HCT116 (cell line): Measurements from ENCODE around the gene ACTL7B.

Experiments used
- CTCF ChIP-seq, 3 experiments: fragments of 200-600 bp in 1 of 3; sonication (generic) in 1 of 3; IDR thresholded peaks in 2 of 3; conservative IDR thresholded peaks in 1 of 3; 2 replicates each; pipeline ENCODE4 v1.5.1; 2012 to 2017; ENCODE audit warnings: low read depth in 2 of 3, low read length in 2 of 3, antibody characterized with exemption in 1 of 3, borderline replicate concordance in 1 of 3, control low read depth in 1 of 3, mild to moderate bottlenecking in 1 of 3, mixed read lengths in 1 of 3, mixed run types in 1 of 3, moderate library complexity in 1 of 3; ENCODE audit not compliant: insufficient read depth in 1 of 3
- JUND ChIP-seq: IDR thresholded peaks from 2 replicates; pipeline ENCODE4 v1.6.1; 2012
- POLR2A ChIP-seq: IDR thresholded peaks from 2 replicates; pipeline ENCODE4 v1.7.0; 2011; ENCODE audit warnings: borderline replicate concordance; ENCODE audit not compliant: insufficient read depth, insufficient read length; ENCODE audit errors: extremely low read depth
- POLR2AphosphoS5 ChIP-seq: IDR thresholded peaks from 2 replicates; pipeline ENCODE4 v1.6.1; 2011; ENCODE audit warnings: mild to moderate bottlenecking, low read depth, low read length, moderate library complexity
- RAD21 ChIP-seq: IDR thresholded peaks from 2 replicates; pipeline ENCODE4 v1.6.1; 2012; ENCODE audit warnings: low read depth, mild to moderate bottlenecking

GRCh38 chr9:108855888-108856287, at the start of gene ACTL7B:
- TF ChIP-seq RAD21, result no peak
- no peak for TF ChIP-seq POLR2A
- no peak for TF ChIP-seq JUND
- no peak for TF ChIP-seq POLR2AphosphoS5
- no peak for TF ChIP-seq CTCF (IDR thresholded peaks at IDR 0.05 in 2 of 3, conservative IDR thresholded peaks at IDR 0.05 in 1 of 3; ENCODE audit: borderline replicate concordance in 1 of 3, insufficient read depth in 1 of 3, low read depth in 2 of 3, low read length in 2 of 3)
